Brain microvascular endothelial cell (primary cell): ENCODE data around the gene MYMK.

Source experiments
- DNase-seq: peaks from one replicate; pipeline ENCODE4 v3.0.0-alpha.2; 2020
- H3K27ac ChIP-seq: fragments of 250-450 bp; sonication (Bioruptor Pico); 2 replicates; pipeline ENCODE4 v1.5.1; 2020; ENCODE audit warnings: mild to moderate bottlenecking, moderate library complexity
- H3K27me3 ChIP-seq: fragments of 250-450 bp; sonication (Bioruptor Pico); replicated peaks from 2 replicates; pipeline ENCODE4 v1.5.1; 2020; ENCODE audit warnings: mild to moderate bottlenecking
- H3K36me3 ChIP-seq: fragments of 250-450 bp; sonication (Bioruptor Pico); replicated peaks from 2 replicates; pipeline ENCODE4 v1.5.1; 2020; ENCODE audit warnings: mild to moderate bottlenecking
- H3K4me3 ChIP-seq: 2 replicates; pipeline ENCODE4 v1.5.1; 2011; ENCODE audit warnings: low read depth, mild to moderate bottlenecking, control low read depth, low read length, moderate library complexity
- CTCF ChIP-seq: IDR thresholded peaks from 2 replicates; pipeline ENCODE4 v1.5.1; 2011; ENCODE audit warnings: low read depth, mild to moderate bottlenecking, moderate library complexity, low read length, control low read depth, inconsistent platforms; ENCODE audit errors: missing control alignments
- in situ Hi-C: cut with HindIII; loops from 2 replicates; pipeline ENCODE4 v1.10.0; 2017; ENCODE audit warnings: low sequenced_read_pairs, low pct_ligation_motif_present

Gene MYMK

GRCh38 chr9:133518200-133518599 is 6.6 kb downstream of the MYMK start:
- no peak for TF ChIP-seq CTCF
- no peak for DNase-seq
- Histone ChIP-seq H3K4me3 (no peak overlapping the region), H3K36me3 (no peaks in the 10 kb centered on the region), H3K27me3 (no peaks in the 10 kb centered on the region), H3K27ac (no peak overlapping the region)
- in situ Hi-C loops = no loop called here

- no peak for DNase-seq
- no peak overlapping the region for H3K4me3 ChIP-seq
- in situ Hi-C loops = no loop called here
- no peak overlapping the region for H3K27ac ChIP-seq
- H3K36me3 ChIP-seq = no peaks in the 10 kb centered on the region
- no peak for TF ChIP-seq CTCF
- H3K27me3 ChIP-seq = no peaks in the 10 kb centered on the region
Observed at GRCh38 chr9:133517711-133518110, 7.0 kb downstream of the MYMK start.

DNA sequence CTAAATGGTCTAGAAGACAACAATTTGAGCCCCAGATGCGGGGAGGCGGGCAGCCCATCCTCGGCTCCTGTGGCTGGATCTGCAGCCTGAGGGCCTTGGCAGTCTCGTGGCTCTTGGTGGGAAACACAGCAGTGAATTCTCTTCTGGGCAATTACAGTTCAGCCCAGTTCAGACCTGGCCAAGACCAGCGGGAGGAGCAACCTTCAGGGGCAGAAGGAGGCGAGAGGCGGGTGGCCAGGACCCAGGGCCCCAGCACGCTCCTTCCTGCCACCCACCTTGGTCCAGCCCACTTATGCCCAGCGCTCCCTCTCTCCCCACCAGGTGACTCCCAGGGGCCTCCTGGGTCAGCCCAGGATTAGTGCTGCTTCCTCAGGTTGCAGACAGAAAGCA is 7.8 kb downstream of the MYMK start:
- in situ Hi-C loops = no loop called here
- TF ChIP-seq CTCF = no peak

GRCh38 chr9:133516256-133516960 is 8.4 kb downstream of the MYMK start:
- H3K36me3 ChIP-seq = no peaks in the 10 kb centered on the region
- in situ Hi-C loops = no loop called here
- no peak for TF ChIP-seq CTCF
- no peak overlapping the region for H3K4me3 ChIP-seq
- DNase-seq = no peak
- H3K27ac ChIP-seq = no peak overlapping the region
- H3K27me3 ChIP-seq = no peaks in the 10 kb centered on the region

More for the DNA sequence above, 7.8 kb downstream of the MYMK start:
- DNase-seq = no peak
- Histone ChIP-seq H3K36me3 (no peaks in the 10 kb centered on the region), H3K27me3 (no peaks in the 10 kb centered on the region), H3K4me3 (no peak overlapping the region), H3K27ac (no peak overlapping the region)

DNA sequence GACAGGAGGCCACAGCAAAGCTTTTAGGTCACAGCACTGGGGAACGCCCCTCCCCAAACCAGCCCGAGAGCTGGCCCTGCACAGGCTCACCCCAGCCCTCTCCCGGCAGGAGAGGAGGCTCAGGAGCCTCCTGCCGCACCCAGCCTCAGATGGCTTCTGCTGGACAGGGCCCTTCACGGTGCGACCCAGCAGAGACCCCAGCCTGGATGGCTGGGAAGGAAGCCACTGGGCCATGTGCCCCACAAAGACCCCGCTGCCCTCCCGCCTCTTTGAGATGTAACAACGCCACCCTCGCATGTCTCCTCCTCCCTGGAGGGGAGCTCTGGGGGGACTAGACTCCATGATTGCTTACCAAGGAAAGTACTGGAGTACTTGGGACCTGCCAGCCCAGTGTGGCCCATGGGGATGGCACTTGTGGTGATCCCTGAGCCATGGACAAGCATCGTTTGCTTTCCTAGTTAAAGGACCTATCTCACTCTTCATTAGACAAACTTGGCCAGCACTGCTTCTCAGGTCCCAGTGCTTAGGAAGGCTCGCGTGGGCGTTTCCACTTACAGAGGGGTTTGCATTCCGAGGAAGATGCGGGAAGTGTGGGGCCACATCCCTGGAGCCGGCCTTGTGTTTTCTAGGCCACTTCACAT is 9.0 kb downstream of the MYMK start:
- no peaks in the 10 kb centered on the region for H3K27me3 ChIP-seq
- H3K27ac ChIP-seq = no peak overlapping the region
- no peaks in the 10 kb centered on the region for H3K36me3 ChIP-seq
- no peak for DNase-seq
- in situ Hi-C loops = no loop called here
- H3K4me3 ChIP-seq = no peak overlapping the region
- no peak for TF ChIP-seq CTCF
